GM20000 (cell line): ENCODE data around the gene NHS.

ENCODE experiments used
- DNase-seq: peaks from one replicate; pipeline ENCODE4 v3.0.0; 2012; ENCODE audit warnings: low spot score
- CTCF ChIP-seq: IDR thresholded peaks from 2 replicates; pipeline ENCODE4 v1.5.1; 2012; ENCODE audit warnings: mild to moderate bottlenecking, control low read depth; ENCODE audit errors: extremely low read depth, missing control alignments

Gene NHS

GRCh38 chrX:17767734-17768133 is 392.7 kb downstream of the NHS start:
- no peak for TF ChIP-seq CTCF

GRCh38 chrX:17768997-17769396 is 394.0 kb downstream of the NHS start:
- DNase-seq: no peak
- TF ChIP-seq CTCF: no peak

More at GRCh38 chrX:17767734-17768133, 392.7 kb downstream of the NHS start:
- DNase-seq: no peak

GRCh38 chrX:17769701-17770269 is 394.8 kb downstream of the NHS start:
- no peak for DNase-seq
- TF ChIP-seq CTCF: no peak

GRCh38 chrX:17773221-17773876 is 398.3 kb downstream of the NHS start:
- no peak for TF ChIP-seq CTCF

GRCh38 chrX:17774053-17774452 is 399.1 kb downstream of the NHS start:
- no peak for DNase-seq
- TF ChIP-seq CTCF: no peak

More at GRCh38 chrX:17773221-17773876, 398.3 kb downstream of the NHS start:
- no peak for DNase-seq

- no peak for DNase-seq
- no peak for TF ChIP-seq CTCF
Measured at GRCh38 chrX:17778997-17779396, 404.0 kb downstream of the NHS start.

GRCh38 chrX:17779434-17779833 is 404.4 kb downstream of the NHS start:
- DNase-seq: no peak
- no peak for TF ChIP-seq CTCF
